Measurements from ENCODE around the gene USP25.
A peak's percentile ranks its signal among the peaks of the same experiment; 100 is the strongest.

Gene USP25

DNA sequence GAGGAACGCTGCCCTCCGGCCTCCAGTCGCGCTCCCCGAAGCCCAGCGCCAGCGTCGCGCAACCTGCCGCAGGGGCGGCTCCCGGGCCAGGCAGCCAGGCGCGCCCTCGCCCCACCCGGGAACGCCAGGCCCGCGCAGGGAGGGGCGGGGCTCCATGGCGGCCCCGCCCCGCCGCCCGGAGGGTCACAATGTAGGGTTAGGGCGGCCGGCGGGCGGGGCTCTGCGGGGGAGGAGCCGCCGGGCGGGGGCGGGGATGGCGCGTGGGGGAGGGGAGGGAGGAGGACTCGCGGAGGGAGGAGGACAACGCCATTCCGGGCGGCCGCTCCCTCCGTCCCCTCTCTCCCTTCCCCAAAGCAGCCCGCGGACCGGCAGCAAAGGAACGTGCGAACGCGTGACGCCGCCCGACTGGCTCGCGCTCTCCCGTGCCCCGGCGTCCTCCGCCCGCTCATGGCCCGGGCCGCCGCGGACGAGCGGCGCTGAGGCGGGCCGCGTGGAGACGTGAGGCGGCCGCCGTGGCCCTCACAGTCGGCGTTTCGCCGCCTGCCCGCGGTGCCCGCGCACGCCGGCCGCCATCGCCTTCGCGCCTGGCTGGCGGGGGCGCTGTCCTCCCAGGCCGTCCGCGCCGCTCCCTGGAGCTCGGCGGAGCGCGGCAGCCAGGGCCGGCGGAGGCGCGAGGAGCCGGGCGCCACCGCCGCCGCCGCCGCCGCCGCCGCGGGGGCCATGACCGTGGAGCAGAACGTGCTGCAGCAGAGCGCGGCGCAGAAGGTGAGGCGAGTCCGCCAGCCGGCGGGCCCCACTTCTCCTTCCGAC lies at the start of gene USP25:
USP25 (plus strand) TSS at position 309 of the 810 bp plus-strand sequence; CDS start at position 721, 412 bp downstream.
- no peak for FAIRE-seq

GRCh38 chr21:15682186-15682895 lies 47.4 kb upstream of the USP25 start:
- FAIRE-seq, result no peak

DNA sequence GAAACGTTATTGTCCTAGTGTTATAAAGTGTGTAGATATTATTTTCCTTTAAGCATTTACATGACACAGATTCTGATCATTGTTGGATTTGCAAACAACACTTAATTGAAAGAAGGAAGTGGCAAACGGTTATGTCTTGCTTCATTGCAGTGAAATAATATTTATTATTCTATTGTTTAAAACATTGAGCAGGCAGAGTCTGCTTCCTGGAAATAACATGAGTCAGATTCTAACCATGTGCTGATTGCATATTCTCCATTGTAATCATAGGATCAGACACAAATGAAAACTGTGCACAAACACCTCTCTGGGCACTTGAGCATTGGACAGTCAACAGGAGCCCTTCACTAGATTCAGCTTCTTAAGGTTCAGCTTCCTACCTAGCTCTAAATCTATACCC lies 46.8 kb upstream of the USP25 start:
- no peak for FAIRE-seq

DNA sequence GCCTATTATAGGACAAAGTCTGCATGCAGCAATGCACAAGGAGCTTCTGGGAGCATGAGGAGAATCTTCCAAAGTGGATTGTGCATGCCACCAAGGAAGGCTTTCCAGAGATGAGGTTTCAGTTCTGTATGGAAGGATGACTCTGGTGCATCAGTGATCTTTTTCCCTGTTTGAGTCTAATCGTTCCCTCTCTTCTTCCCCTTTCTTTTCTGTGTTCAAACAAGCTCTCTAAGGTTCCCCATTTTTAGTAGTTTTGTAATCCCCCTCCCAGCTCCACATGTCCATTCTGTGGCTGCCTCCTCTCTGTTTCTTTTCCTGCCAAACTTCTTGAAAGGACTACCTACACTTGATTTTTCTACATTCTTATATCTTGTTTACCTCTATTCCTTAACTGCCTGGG lies 43.3 kb upstream of the USP25 start:
- FAIRE-seq, result no peak

DNA sequence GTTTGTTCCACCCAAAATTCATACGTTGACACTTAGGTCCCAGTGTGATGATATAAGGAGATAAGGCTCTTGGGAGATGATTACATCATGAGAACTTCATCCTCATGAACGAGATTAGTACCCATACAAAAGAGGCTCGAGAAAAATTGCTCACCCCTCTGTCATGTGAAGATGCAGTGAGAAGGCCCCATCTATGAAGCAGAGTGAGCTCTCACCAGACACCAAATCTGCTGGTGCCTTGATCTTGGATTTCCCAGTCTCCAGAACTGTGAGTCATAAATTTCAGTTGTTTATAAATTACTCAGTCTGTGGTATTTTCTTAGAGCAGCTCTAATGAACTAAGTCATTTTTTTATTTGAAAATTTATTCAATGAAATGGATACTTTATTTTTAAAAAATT lies 42.6 kb upstream of the USP25 start:
- FAIRE-seq, result no peak

- no peak for FAIRE-seq
Measured at GRCh38 chr21:15688016-15688415, 41.8 kb upstream of the USP25 start.

DNA sequence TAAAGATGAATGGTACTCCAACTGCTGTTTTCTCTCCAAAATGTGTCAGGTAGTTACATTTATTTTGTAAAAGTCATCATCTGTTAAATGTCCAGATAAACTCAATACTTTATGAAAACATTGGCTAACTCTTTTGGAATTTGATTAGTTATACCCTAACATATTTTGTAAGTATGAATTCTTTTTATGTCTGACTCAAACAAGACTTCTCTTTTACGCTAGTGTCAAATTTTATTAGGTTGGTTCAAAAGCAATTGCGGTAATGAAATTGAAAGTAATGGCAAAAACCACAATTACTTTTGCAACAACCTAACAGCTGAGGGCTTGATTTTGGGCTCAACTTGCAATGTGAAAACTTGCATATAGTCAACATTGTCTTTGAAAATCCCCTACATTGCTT lies 41.0 kb upstream of the USP25 start:
- no peak for FAIRE-seq

GRCh38 chr21:15692711-15693110 lies 37.1 kb upstream of the USP25 start:
- no peak for FAIRE-seq

GRCh38 chr21:15695241-15695640 lies 34.5 kb upstream of the USP25 start:
- FAIRE-seq, result no peak

DNA sequence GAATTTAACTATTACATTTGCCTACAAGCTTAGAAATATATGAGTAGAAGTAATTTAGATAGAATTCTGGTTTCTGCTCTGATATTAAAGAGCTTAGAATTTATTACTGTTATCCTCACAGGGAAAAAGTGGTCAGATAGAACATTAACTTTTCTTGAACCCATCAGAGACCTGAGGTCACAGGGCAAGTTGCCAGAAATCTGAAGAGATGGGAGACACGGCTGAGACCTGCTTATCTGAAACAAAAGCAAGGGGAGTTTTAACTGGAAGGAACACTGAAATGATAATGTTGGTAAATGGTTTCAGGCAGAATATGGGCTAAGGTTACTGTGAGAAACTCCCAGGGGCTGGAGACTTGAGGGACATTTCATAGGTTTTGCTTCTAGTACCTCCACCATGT lies 28.0 kb upstream of the USP25 start:
- no peak for FAIRE-seq

GRCh38 chr21:15703932-15704331 lies 25.9 kb upstream of the USP25 start:
- no peak for FAIRE-seq

- FAIRE-seq, result no peak
Measured at GRCh38 chr21:15706696-15707095, 23.1 kb upstream of the USP25 start.

DNA sequence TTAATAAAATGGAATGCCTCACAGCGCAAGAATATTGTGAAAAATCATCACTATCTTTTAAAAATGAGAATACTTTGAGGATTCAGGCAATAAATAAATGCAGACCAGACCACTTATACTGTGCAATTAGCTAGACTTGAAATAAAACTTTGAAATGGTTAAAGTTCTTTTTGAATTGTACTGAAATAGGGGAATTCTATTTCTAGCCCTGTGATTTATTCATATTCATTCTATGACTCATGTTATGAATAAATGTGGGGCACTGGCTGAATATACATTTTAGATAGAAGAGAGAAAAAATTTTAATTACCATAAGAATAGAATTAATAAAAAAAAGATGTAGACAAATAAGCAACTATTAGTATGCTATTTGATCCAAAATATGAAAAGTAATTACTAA lies 16.4 kb upstream of the USP25 start:
- FAIRE-seq, result no peak

DNA sequence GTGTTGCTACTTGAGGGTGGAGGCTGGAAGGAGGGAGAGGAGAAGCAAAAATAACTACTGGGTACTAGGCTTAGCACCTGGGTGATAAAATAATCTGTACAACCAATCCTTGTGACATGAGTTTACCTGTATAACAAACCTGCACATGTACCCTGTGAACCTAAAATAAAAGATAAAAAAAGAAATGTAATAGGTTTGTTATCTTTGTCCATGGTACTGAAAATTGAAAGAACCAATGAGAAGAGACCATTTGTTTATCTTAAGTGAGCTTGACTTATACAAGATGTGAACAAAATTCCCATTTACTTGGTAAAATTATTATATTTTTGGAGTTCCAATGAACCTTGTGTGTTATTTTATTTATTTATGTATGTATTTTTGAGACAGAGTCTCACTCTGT lies 11.1 kb upstream of the USP25 start:
- FAIRE-seq, result no peak

GRCh38 chr21:15719976-15720375 lies 9.8 kb upstream of the USP25 start:
- no peak for FAIRE-seq

DNA sequence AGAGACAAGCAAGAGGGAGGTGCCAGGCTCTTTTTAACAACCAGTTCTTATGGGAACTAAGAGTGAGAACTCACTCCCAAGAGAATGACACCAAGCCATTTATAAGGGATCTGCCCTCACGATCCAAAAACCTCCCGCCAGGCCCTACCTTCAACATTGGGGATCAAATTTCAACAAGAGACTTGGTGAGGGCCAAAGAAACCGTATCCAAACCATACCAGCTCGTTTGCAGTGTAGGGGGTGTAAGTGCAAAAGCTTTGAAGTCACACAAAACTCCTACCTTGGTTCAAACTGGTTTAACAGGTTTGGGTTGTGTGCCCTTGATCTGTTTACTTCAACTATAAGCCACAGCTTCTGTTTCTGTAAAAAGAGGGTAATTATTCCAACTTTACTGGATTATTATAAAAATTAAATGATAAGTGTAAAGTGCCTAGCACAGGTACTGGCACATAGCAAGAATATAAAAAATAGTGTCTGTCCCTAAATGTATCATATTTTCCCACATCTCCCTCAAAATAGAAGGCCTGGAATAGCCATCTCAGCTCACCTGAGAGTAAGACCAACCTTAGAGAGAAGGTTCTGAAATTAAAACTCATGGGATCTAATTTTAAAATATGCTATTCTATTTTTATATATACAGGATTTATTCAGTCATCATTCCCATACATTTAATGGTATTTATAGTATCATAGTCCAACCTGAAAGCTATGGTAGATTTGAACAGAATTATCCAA lies 7.0 kb upstream of the USP25 start:
- no peak for FAIRE-seq

GRCh38 chr21:15725949-15726348 lies 3.8 kb upstream of the USP25 start:
- no peak for FAIRE-seq

GRCh38 chr21:15728046-15728445 lies 1.7 kb upstream of the USP25 start:
- FAIRE-seq, result peak; percentile 17

DNA sequence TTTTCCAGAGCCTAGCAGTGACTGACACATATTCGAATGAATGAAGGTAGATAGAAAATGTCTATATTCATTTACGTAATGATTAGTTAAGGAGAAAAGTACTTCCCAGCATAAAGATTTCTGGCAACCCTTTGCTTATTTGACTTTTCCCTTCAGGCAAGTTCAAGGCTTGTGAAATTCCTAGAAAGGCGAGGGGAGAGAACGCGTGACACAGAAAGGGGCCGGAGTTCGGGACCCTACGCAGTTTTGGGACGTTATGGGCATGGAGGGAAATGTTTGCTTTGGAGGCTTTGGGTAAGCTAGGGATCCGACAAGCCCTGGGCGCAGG lies 472 bp upstream of the USP25 start:
- no peak for FAIRE-seq

DNA sequence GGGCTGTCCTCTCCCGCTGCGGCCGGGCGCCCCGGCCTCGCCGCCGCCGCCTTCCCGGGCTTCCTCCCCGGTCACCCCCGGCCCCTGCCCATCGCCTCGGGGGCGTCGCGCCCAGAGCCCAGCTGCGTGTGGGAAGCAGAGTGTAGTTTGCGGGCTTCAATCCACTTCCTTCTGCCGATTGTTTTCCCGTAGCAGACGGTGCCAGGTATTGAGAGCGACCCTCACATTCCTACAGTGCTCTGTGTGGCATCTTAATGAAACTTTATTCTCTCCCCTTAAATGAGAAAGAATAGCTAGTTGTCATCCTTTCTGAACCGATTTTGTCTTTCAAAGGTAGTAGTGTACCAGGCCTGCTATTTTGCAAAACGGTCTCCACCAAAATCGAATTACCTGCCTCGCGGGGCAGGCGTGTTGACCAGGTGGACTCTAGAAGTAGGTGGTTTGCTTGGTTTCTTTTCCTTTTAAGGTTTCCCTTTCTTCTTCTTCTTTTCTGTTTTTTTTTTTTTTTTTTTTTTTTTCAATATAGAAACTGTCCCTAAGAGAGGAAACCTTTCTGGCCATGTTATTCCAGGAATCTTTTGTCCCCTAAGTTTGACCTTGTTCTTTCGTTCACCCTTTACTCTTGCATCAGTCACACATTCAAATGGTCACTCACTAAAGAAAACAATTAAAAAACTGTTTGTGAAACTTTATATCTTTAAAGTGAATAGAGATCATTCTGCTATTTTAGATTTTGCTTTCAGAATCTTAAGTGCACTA lies 881 bp downstream of the USP25 start:
- FAIRE-seq, result no peak

- peak; percentile 69 for FAIRE-seq
Measured at GRCh38 chr21:15731243-15731613, 1.4 kb downstream of the USP25 start.

DNA sequence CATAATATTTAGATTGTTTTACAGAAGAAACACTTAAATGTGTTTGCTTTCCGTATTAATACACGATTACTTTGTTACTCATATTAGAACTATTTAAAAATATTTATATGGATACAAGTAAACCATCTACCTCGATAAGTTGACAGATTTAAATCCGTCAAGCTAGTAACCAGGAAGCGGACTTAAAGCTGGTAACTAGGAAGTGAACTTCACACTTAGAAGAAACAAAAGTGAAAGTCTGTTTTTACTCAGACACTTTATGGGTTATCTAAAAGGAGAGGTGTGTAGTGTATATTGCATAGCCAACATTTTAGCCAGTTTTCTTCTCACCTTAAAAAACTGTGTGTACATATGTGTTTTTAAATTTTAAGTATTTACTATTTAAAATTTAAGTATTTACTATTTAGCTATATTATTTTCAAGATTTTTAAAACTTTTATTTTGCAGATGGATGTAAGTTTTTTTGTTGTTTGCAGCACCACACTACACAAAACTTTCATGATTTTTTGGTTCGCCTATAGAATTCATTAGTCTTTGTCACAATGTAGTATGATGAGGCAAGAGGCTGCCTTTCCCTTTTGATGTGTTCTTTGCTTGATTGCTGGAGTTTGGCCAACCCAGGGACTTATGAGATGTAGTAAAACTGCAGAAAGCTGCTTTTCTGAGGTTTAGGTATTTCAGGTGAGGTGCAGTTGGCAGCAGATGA lies 2.7 kb downstream of the USP25 start:
- FAIRE-seq, result peak; percentile 88

DNA sequence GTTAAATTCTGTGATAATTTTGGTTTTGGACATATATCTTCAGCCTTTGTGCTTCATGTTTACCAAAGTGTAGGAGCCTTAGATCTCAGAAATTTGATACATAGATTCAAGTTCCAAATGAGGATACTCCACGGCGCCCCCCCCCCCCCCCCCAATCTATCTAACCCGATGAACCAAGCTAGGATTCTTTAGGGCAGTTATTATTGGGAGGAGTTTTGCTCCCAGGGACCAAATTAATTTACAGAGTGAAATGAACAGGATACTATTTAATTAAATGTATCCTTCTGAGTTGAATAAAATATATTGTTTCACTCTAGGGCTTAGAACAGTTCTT lies 3.2 kb downstream of the USP25 start:
- no peak for FAIRE-seq
